ENCODE measurements around the gene SH3PXD2B. TPM values are rescaled to one million over a fixed set of nuclear protein-coding genes. Genes with fewer than 3 reads are reported as not detected.

Gene SH3PXD2B
- total and polyA plus RNA-seq, 8 donors: 6.7 to 63.0 (median 20.5) TPM

- WGBS, 5 donors: 88 to 92% (median 90%) methylated on average over 9 of the region's 9 CpGs
- Histone ChIP-seq H3K36me3 (no peaks in the 10 kb centered on the region), H3K27me3 (no peaks in the 10 kb centered on the region), H3K27ac (no peak overlapping the region), H3K4me1 (no peaks in the 10 kb centered on the region), H3K9me3 (no peaks in the 10 kb centered on the region), H3K4me3 (no peak overlapping the region)
- TF ChIP-seq POLR2AphosphoS5 (IDR thresholded peaks at IDR 0.05): no peak
- TF ChIP-seq POLR2A (IDR thresholded peaks at IDR 0.05): no peak
- no peak for TF ChIP-seq EP300 (IDR thresholded peaks at IDR 0.05)
- TF ChIP-seq CTCF (IDR thresholded peaks at IDR 0.05): no peak
- intact Hi-C loops (cut with DNase I; ENCODE audit: low total_unique reads): no loop called here
- DNase-seq: no peak
Observed at GRCh38 chr5:172325452-172325851, 128.9 kb downstream of the SH3PXD2B start.

GRCh38 chr5:172322028-172322965 is 132.0 kb downstream of the SH3PXD2B start:
- no peak overlapping the region for H3K4me3 ChIP-seq
- no peaks in the 10 kb centered on the region for H3K4me1 ChIP-seq
- peak in 1 of 2 donors; percentile 45 for DNase-seq
- H3K27ac ChIP-seq: no peak overlapping the region
- no peak for TF ChIP-seq CTCF (IDR thresholded peaks at IDR 0.05)
- no peak for TF ChIP-seq POLR2AphosphoS5 (IDR thresholded peaks at IDR 0.05)
- 65 to 72% (median 70%) methylated on average over 9 of the region's 9 CpGs for WGBS, 5 donors
- no peaks in the 10 kb centered on the region for H3K36me3 ChIP-seq
- no peaks in the 10 kb centered on the region for H3K27me3 ChIP-seq
- intact Hi-C loops (cut with DNase I; ENCODE audit: low total_unique reads): no loop called here
- no peaks in the 10 kb centered on the region for H3K9me3 ChIP-seq

GRCh38 chr5:172321593-172321992 is 132.7 kb downstream of the SH3PXD2B start:
- no peak for DNase-seq
- no peaks in the 10 kb centered on the region for H3K36me3 ChIP-seq
- no peak overlapping the region for H3K27ac ChIP-seq
- H3K4me3 ChIP-seq: no peak overlapping the region
- intact Hi-C loops (cut with DNase I; ENCODE audit: low total_unique reads): no loop called here
- TF ChIP-seq CTCF (IDR thresholded peaks at IDR 0.05): no peak
- no peak for TF ChIP-seq POLR2A (IDR thresholded peaks at IDR 0.05)
- TF ChIP-seq EP300 (IDR thresholded peaks at IDR 0.05): no peak
- no peak for TF ChIP-seq POLR2AphosphoS5 (IDR thresholded peaks at IDR 0.05)
- no peaks in the 10 kb centered on the region for H3K27me3 ChIP-seq
- H3K9me3 ChIP-seq: no peaks in the 10 kb centered on the region
- no peaks in the 10 kb centered on the region for H3K4me1 ChIP-seq

GRCh38 chr5:172319708-172320441 is 134.4 kb downstream of the SH3PXD2B start:
- no peak overlapping the region for H3K4me3 ChIP-seq
- intact Hi-C loops (cut with DNase I; ENCODE audit: low total_unique reads): no loop called here
- no peak for TF ChIP-seq EP300 (IDR thresholded peaks at IDR 0.05)
- no peak for TF ChIP-seq POLR2A (IDR thresholded peaks at IDR 0.05)
- no peak for TF ChIP-seq CTCF (IDR thresholded peaks at IDR 0.05)
- TF ChIP-seq POLR2AphosphoS5 (IDR thresholded peaks at IDR 0.05): no peak
- H3K36me3 ChIP-seq: no peaks in the 10 kb centered on the region
- no peak for DNase-seq
- WGBS, 5 donors: 80 to 92% (median 85%) methylated on average over 4 of the region's 4 CpGs
- no peaks in the 10 kb centered on the region for H3K4me1 ChIP-seq
- H3K27me3 ChIP-seq: no peaks in the 10 kb centered on the region
- no peak overlapping the region for H3K27ac ChIP-seq
- no peaks in the 10 kb centered on the region for H3K9me3 ChIP-seq

Measured in stomach (tissue), 9 donors.